Measurements from ENCODE around the gene ZNF550. TPM values are rescaled to one million over a fixed set of nuclear protein-coding genes. Genes with fewer than 3 reads are reported as not detected.
"Not testable (repeated sequence)": the region's sequence is repeated elsewhere in the genome, so short reads cannot be mapped to it uniquely, and the experiment has no call there.

ZNF550 gene
- total RNA-seq, 4 donors from 2014 or later = 3.7 to 6.7 (median 4.2) TPM

- no peak overlapping the region for H3K27ac ChIP-seq (replicated peaks in 1 of 4)
- intact Hi-C loops (cut with DNase I) = no loop called here
- WGBS = 100% methylated on average over 2 of the region's 2 CpGs
- TF ChIP-seq, protein P1, sequence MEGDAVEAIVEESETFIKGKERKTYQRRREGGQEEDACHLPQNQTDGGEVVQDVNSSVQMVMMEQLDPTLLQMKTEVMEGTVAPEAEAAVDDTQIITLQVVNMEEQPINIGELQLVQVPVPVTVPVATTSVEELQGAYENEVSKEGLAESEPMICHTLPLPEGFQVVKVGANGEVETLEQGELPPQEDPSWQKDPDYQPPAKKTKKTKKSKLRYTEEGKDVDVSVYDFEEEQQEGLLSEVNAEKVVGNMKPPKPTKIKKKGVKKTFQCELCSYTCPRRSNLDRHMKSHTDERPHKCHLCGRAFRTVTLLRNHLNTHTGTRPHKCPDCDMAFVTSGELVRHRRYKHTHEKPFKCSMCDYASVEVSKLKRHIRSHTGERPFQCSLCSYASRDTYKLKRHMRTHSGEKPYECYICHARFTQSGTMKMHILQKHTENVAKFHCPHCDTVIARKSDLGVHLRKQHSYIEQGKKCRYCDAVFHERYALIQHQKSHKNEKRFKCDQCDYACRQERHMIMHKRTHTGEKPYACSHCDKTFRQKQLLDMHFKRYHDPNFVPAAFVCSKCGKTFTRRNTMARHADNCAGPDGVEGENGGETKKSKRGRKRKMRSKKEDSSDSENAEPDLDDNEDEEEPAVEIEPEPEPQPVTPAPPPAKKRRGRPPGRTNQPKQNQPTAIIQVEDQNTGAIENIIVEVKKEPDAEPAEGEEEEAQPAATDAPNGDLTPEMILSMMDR (IDR thresholded peaks at IDR 0.05) = no peak
- TF ChIP-seq POLR2A (IDR thresholded peaks at IDR 0.05; ENCODE audit: low read depth) (no peak), EP300 (IDR thresholded peaks at IDR 0.05) (no peak), POLR2AphosphoS5 (IDR thresholded peaks at IDR 0.05) (no peak)
- DNase-seq (ENCODE audit: extremely low spot score) = no peak
- H3K4me1 ChIP-seq = peaks cover 0 to 2% (median under 1%) of the 10 kb centered on the region in 4 donors
- no peak overlapping the region for H3K4me3 ChIP-seq
- no peaks in the 10 kb centered on the region for H3K27me3 ChIP-seq
- peaks cover 3 to 87% (median 74%) of the 10 kb centered on the region in 4 donors for H3K9me3 ChIP-seq
- peaks cover 84 to 91% (median 91%) of the 10 kb centered on the region in 4 donors for H3K36me3 ChIP-seq
These were observed 7.2 kb downstream of the ZNF550 start for GRCh38 chr19:57552432-57552831.

DNA sequence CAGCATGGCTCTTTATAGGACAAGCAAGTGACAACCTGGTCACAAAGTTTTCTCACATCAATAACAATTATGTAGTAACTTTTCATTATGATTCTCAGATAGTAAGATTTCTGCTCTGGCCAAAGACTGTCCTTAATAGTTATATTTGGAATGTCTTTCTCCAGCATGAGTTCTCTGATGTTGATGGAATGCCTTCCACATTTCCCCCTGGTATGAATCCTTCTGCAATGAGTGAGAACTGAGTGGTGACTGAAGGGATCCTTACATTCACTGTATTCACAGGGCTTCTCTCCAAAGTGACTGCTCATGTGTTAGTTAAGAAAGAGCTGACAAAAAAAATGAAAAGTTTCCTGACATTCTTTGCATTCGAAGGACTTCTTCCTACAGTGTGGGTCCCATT, 13.2 kb downstream of the ZNF550 start:
- Histone ChIP-seq H3K36me3 (peaks cover 90 to 100% (median 96%) of the 10 kb centered on the region in 4 donors), H3K4me1 (no peaks in the 10 kb centered on the region), H3K9me3 (peaks cover 21 to 100% (median 98%) of the 10 kb centered on the region in 4 donors), H3K4me3 (no peak overlapping the region), H3K27me3 (no peaks in the 10 kb centered on the region), H3K27ac (replicated peaks in 1 of 4) (no peak overlapping the region)
- TF ChIP-seq POLR2A (IDR thresholded peaks at IDR 0.05; ENCODE audit: low read depth) = no peak
- TF ChIP-seq, protein P1 (IDR thresholded peaks at IDR 0.05) = no peak
- no peak for DNase-seq (ENCODE audit: extremely low spot score)
- intact Hi-C loops (cut with DNase I) = no loop called here
- 100% methylated on average over 1 of the region's 1 CpG for WGBS

DNA sequence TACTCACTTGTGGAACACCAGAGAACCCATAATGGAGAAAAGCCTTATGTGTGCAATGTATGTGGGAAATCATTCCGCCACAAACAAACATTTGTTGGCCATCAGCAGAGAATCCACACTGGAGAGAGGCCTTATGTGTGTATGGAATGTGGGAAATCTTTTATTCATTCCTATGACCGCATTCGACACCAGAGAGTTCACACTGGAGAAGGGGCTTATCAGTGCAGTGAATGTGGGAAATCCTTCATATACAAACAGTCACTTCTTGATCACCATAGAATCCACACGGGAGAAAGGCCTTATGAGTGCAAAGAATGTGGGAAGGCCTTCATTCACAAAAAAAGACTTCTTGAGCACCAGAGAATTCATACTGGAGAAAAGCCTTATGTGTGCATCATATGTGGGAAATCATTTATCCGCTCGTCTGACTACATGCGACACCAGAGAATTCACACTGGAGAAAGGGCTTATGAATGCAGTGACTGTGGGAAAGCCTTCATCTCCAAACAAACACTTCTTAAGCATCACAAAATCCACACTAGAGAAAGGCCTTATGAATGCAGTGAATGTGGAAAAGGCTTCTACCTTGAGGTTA, 21.6 kb downstream of the ZNF550 start:
- WGBS = 98% methylated on average over 7 of the region's 7 CpGs
- no peaks in the 10 kb centered on the region for H3K4me1 ChIP-seq
- H3K27ac ChIP-seq (replicated peaks in 1 of 4) = no peak overlapping the region
- H3K36me3 ChIP-seq = peaks cover 79 to 100% (median 93%) of the 10 kb centered on the region in 4 donors
- H3K9me3 ChIP-seq = peaks cover 37 to 100% (median 99%) of the 10 kb centered on the region in 4 donors
- H3K4me3 ChIP-seq = no peak overlapping the region
- no peak for DNase-seq (ENCODE audit: extremely low spot score)
- no peaks in the 10 kb centered on the region for H3K27me3 ChIP-seq
- intact Hi-C loops (cut with DNase I) = no loop called here
- TF ChIP-seq, protein P1 (IDR thresholded peaks at IDR 0.05) = no peak
- TF ChIP-seq EP300 (IDR thresholded peaks at IDR 0.05) = no peak
- no peak for TF ChIP-seq POLR2AphosphoS5 (IDR thresholded peaks at IDR 0.05)
- TF ChIP-seq POLR2A (IDR thresholded peaks at IDR 0.05; ENCODE audit: low read depth) = no peak

- peak; percentile 97 for DNase-seq (ENCODE audit: extremely low spot score)
- Histone ChIP-seq H3K36me3 (peaks cover 15 to 21% (median 16%) of the 10 kb centered on the region in 4 donors), H3K4me1 (peaks cover 12 to 18% (median 15%) of the 10 kb centered on the region in 4 donors), H3K27me3 (no peaks in the 10 kb centered on the region), H3K9me3 (peaks cover 0 to 25% (median 17%) of the 10 kb centered on the region in 4 donors), H3K4me3 (peak within 1 kb of the TSS; percentile 75 to 92 (median 80)), H3K27ac (replicated peaks in 1 of 4) (peak within 1 kb of the TSS; percentile 79 to 89 (median 82))
- intact Hi-C loops (cut with DNase I) = no loop called here
- WGBS = 4% methylated on average over 28 of the region's 64 CpGs
- TF ChIP-seq POLR2AphosphoS5 (IDR thresholded peaks at IDR 0.05) = peak; percentile 74 to 93
- TF ChIP-seq, protein P1 (IDR thresholded peaks at IDR 0.05) = no peak
These were observed 32.4 kb downstream of the ZNF550 start, which contains the start of gene ZNF549 for GRCh38 chr19:57527136-57527881. Gene ZNF549, plus strand, starts transcription at chr19:57527356. Its CDS starts 218 bp downstream, at chr19:57527574.

DNA sequence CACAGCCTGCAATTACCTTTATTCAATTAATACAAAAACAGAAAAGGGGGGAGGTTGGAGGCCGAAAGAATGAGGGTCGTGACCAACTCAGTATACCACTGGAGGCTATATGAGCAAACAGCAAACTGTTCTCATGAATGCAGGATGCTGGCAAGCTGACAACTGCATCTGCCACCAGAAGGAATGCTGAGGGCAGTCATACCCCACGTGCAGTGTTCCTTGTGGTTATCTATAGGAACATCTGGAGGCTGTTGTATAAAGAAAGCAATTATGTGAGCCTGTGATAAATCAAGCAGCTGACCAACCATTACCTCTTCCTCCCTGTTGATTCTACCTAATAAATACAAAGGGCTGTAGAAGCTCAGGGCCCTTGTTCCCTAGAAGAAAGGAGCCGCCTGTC, 41.6 kb downstream of the ZNF550 start:
- Histone ChIP-seq H3K36me3 (peaks cover 2 to 60% (median 36%) of the 10 kb centered on the region in 4 donors), H3K9me3 (peaks cover 0 to 32% (median 14%) of the 10 kb centered on the region in 4 donors)
- DNase-seq (ENCODE audit: extremely low spot score); H3K27me3 ChIP-seq; H3K4me1 ChIP-seq; H3K4me3 ChIP-seq; H3K27ac ChIP-seq (replicated peaks in 1 of 4); intact Hi-C loops (cut with DNase I): not testable (repeated sequence)
- WGBS = 88% methylated on average over 4 of the region's 4 CpGs

Data from esophagus muscularis mucosa (tissue), 4 donors.